Measurements from ENCODE around the gene VAT1L.

DNA sequence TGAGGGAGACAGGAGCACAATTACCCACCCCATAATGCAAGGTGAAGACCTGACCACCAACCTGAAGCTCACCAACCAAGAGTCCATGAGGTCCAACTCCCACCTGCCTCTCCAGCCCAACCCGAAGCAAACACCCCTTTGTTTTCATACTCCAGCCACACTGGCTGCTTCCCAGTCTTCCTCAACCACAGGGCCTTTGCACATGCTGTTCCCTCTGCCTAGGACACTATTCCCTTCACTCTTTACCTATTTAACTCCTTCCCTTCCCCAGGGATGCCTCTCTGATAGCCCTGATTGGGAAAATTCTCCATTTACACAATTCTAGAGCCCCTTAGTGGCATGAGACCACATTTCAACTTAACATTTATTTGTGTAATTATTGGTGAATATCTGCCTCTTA lies 86.0 kb downstream of the VAT1L start:
- TF ChIP-seq, protein P1, sequence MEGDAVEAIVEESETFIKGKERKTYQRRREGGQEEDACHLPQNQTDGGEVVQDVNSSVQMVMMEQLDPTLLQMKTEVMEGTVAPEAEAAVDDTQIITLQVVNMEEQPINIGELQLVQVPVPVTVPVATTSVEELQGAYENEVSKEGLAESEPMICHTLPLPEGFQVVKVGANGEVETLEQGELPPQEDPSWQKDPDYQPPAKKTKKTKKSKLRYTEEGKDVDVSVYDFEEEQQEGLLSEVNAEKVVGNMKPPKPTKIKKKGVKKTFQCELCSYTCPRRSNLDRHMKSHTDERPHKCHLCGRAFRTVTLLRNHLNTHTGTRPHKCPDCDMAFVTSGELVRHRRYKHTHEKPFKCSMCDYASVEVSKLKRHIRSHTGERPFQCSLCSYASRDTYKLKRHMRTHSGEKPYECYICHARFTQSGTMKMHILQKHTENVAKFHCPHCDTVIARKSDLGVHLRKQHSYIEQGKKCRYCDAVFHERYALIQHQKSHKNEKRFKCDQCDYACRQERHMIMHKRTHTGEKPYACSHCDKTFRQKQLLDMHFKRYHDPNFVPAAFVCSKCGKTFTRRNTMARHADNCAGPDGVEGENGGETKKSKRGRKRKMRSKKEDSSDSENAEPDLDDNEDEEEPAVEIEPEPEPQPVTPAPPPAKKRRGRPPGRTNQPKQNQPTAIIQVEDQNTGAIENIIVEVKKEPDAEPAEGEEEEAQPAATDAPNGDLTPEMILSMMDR (IDR thresholded peaks at IDR 0.05), result no peak
- TF ChIP-seq EZH2 (IDR thresholded peaks at IDR 0.05; ENCODE audit: borderline replicate concordance, insufficient read depth, low read depth, low read length, poor library complexity, severe bottlenecking), result no peak

Data from B cell (primary cell).